DMS153 treated with DMSO at 0.1 percent for 48 hours (cell line): ENCODE results near the gene FEV.

ENCODE experiments used
- DNase-seq: peaks from one replicate; lab custom pipeline; 2025; ENCODE audit not compliant: unreplicated experiment; lab: John Stamatoyannopoulos, UW

The FEV gene

DNA sequence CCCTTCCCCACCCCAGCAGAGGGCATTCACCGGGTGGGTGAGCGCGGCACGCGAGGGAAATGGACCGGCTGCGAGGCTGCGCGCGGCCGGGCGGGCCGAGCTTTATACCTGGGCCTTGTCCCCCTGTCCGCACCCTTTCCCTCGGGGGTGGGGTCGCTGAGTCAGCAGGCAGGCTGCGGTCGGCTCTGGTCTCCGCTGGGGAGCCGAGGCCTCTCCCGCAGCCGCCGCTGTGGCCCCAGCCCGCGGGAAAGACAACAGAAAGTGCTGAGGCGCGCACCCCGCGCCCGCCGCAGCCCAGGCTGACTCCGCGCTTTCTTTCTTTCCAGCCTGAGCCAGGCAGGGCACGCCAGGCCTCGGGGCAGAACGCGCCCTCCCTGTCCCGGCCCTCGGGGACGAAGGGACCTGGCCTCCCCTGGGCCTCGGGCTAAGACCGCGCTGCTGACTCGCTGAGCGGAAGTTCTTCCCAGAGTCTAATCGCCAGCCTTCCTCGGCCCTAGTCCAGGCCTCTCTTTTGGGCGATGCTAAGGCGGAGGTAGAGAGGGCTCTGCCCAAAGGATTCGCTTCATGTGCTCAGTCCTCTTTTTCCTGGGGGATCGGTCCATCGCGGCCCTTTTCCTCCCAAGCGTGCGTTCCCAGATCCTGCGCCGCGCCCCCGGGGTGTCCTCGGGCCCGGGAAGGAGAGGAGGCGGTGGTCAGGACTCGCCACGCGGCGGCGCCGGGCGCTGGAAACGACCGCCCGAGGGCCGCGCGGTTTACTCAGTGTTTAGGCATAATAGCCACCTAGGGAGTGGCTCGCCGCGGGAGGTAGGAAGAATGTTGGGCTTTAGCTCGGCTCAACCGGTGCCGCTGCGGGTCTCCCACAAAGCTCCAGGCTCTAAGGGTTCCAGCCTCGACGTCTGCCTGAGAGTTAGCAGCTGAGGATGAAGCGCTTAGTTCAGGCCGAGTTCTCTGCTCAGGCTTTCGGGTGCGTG lies 8.6 kb upstream of the FEV start, which contains the start of gene CRYBA2:
CRYBA2 (minus strand) TSS at position 78 of the 971 bp plus-strand sequence. CDS start 246 bp downstream, outside the sequence.
- peak; percentile 69 for DNase-seq

GRCh38 chr2:218992703-218993344 lies 7.8 kb upstream of the FEV start:
- peak; percentile 48 for DNase-seq

GRCh38 chr2:218992196-218992595 lies 7.2 kb upstream of the FEV start:
- no peak for DNase-seq

DNA sequence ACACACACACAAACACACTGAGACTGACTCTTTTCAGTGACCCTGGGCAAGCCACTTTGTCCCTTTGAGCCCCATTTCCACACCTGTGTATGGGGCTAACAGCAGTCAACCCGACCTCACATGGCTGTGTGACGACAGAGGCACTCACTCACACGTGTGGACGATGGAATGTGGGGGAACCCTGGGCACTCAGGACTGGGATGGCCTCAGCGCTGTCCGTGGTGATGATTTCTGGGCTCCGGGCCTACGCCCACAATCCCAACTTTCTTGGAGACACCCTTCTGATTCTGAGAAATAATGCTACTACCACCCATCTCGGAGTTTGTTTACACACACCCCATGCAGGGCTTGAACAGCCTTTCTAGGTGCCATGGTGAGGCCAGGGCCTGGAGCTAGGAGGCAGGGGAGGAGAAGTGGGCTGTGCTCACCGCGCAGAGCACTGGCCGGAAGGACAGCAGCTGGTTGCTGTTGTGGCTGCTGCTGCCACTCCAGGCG lies 6.7 kb upstream of the FEV start:
- no peak for DNase-seq

DNA sequence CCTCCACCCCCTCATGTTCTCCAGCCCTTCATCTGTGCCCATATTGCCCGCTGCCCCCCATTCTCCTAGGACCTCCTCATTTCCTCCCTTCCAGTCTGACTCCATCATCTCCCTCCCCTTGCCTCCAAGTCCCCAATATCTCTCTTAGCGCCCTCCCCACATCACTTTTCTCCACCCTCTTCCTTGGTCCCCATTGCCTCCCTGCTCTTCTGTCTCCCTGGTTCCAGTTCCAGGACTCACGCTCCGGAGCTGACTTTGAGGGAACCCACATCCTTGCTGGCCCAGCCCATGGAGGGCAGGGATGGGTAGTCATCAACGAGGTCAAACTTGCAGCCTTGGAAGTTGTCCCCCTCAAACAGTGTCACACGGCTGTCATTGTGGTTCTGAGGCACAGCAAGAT lies 5.6 kb upstream of the FEV start:
- DNase-seq = no peak

- DNase-seq = no peak
Observed at GRCh38 chr2:218990052-218990451, 5.1 kb upstream of the FEV start.

DNA sequence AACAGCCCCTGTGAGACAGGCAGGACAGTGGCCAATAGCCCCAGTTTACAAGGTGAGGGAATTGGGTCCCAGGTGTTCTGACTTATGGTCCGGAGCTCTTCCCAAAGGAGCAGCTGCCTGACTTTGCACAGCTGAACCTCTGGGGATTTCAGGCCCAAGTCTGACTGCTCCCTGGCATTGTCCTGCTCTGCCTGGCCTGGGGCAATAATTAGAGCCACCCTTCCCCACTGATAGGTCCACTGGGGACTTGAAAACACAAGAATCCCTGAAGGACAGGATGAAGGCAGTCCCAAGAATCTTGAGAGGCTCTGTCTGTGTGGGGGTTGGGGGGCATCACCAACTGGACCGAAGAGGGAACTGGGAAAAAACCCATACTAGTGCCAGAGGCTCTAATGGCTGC lies 3.7 kb upstream of the FEV start:
- no peak for DNase-seq

DNA sequence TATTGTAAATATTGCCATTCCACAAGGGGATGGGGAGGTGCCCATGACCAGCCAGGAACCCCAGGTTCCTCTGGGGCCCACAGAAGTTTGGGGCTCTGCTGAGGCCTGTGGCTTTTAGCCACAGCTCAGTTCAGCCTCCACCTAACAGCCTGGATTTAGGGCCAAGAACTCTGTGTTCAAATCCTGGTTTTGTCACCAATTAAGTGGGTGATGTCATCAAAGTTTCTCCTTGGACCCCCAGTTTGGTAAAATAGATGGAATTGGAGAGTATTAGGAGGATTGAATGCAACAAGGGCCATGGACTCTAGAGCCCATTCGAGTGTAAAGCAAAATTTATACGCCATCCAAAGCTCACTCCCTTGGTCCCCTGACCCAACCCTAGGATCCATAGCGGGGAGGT lies 3.2 kb upstream of the FEV start:
- no peak for DNase-seq

- DNase-seq = no peak
Observed at GRCh38 chr2:218986148-218986761, 1.3 kb upstream of the FEV start.

- DNase-seq = no peak
Observed at GRCh38 chr2:218985325-218986091, 524 bp upstream of the FEV start.

- peak; percentile 30 for DNase-seq
Observed at GRCh38 chr2:218984239-218985020, 554 bp downstream of the FEV start.

- no peak for DNase-seq
Observed at GRCh38 chr2:218983934-218984238, 1.1 kb downstream of the FEV start.

- DNase-seq = no peak
Observed at GRCh38 chr2:218983263-218983933, 1.6 kb downstream of the FEV start.

GRCh38 chr2:218982586-218983262 lies 2.3 kb downstream of the FEV start:
- DNase-seq = no peak

- DNase-seq = peak; percentile 14
Observed at GRCh38 chr2:218981881-218982585, 3.0 kb downstream of the FEV start.

GRCh38 chr2:218981390-218981880 lies 3.5 kb downstream of the FEV start:
- no peak for DNase-seq

GRCh38 chr2:218980735-218981389 lies 4.1 kb downstream of the FEV start:
- peak; percentile 43 for DNase-seq
